HepG2 (cell line): ENCODE measurements around the gene CTNNA3. TPM values are rescaled to one million over a fixed set of nuclear protein-coding genes. Genes with fewer than 3 reads are reported as not detected.

Experiments
- ATAC-seq: fragments of 200-7000 bp; cut with Tn5 transposase; 3 replicates; pipeline ENCODE4 v1.9.1; 2020; ENCODE audit warnings: mild to moderate bottlenecking, moderate library complexity
- BruUV-seq: library from RNA; stranded (reverse); fragments of 400-500 nt; replicated peaks from 2 replicates; lab custom pipeline; 2021; lab: Mats Ljungman, UMichigan
- CTCF ChIA-PET: fragments of 300-600 bp; formaldehyde crosslinking; extraction: SDS; loops from one replicate; lab custom pipeline; 2021; ENCODE audit warnings: low total read pairs, inconsistent platforms, low intra/inter-chr PET ratio; lab: Yijun Ruan, JAX
- POLR2A ChIA-PET: fragments of 350-600 bp; sonication (Branson Sonifier 250); formaldehyde crosslinking; loops from one replicate; lab custom pipeline; 2020; ENCODE audit warnings: antibody characterized with exemption, inconsistent platforms; lab: Yijun Ruan, JAX
- DNase-seq: peaks from one replicate; pipeline ENCODE4 v3.0.0-alpha.2; 2015; ENCODE audit warnings: low spot score
- FAIRE-seq: peaks from 3 replicates; lab custom pipeline; 2011; peaks lifted over from hg19 to GRCh38; lab: Jason Lieb, UNC
- H2AFZ ChIP-seq: one replicate; pipeline ENCODE4 v1.6.1; 2011; ENCODE audit warnings: low read length, inconsistent platforms
- H3K27ac ChIP-seq: fragments of 300-600 bp; 3 replicates; pipeline ENCODE4 v1.8.0; 2011; ENCODE audit warnings: mixed run types, mild to moderate bottlenecking, mixed read lengths, low read length, inconsistent platforms; ENCODE audit not compliant: insufficient read depth; ENCODE audit errors: extremely low read length
- H3K27me3 ChIP-seq, 2 experiments: fragments of 200-600 bp in 1 of 2; 2 replicates in 1 of 2; 3 replicates in 1 of 2; pipeline versions ENCODE4 v1.6.0 to v1.8.0; 2011; ENCODE audit warnings: low read length in 2 of 2, mild to moderate bottlenecking in 2 of 2, moderate library complexity in 2 of 2, inconsistent platforms in 1 of 2; ENCODE audit not compliant: insufficient read depth in 2 of 2, control insufficient read depth in 1 of 2
- H3K36me3 ChIP-seq, 2 experiments: fragments of 200-600 bp in 1 of 2; replicated peaks in 1 of 2; 2 replicates in 1 of 2; 3 replicates in 1 of 2; pipeline versions ENCODE4 v1.5.1 to v1.8.0; 2011; ENCODE audit warnings: low read length in 2 of 2, inconsistent platforms in 1 of 2; ENCODE audit not compliant: insufficient read depth in 2 of 2, control insufficient read depth in 1 of 2
- H3K4me1 ChIP-seq: 2 replicates; pipeline ENCODE4 v1.5.1; 2012; ENCODE audit warnings: low read length, inconsistent platforms; ENCODE audit not compliant: insufficient read depth
- H3K4me2 ChIP-seq: 2 replicates; pipeline ENCODE4 v1.6.0; 2011; ENCODE audit warnings: low read depth, low read length, inconsistent platforms
- H3K4me3 ChIP-seq, 3 experiments: fragments of 200-600 bp in 1 of 3; sonication (generic), shearing (Covaris generic) in 1 of 3; replicated peaks in 1 of 3; 2 replicates each; pipeline ENCODE4 v1.5.1; 2011 to 2016; ENCODE audit warnings: low read length in 3 of 3, inconsistent platforms in 2 of 3, low read depth in 2 of 3, mild to moderate bottlenecking in 2 of 3, control low read depth in 1 of 3, mixed read lengths in 1 of 3; ENCODE audit not compliant: insufficient read depth in 1 of 3
- H3K79me2 ChIP-seq: one replicate; pipeline ENCODE4 v1.6.1; 2011; ENCODE audit warnings: low read length, inconsistent platforms; ENCODE audit not compliant: insufficient read depth
- H3K9ac ChIP-seq: 2 replicates; pipeline ENCODE4 v1.6.0; 2011; ENCODE audit warnings: mild to moderate bottlenecking, low read depth, low read length, inconsistent platforms; ENCODE audit not compliant: insufficient read depth
- H3K9me3 ChIP-seq: 2 replicates; pipeline ENCODE4 v1.5.1; 2012; ENCODE audit warnings: mild to moderate bottlenecking, low read length
- H4K20me1 ChIP-seq: 2 replicates; pipeline ENCODE4 v1.6.0; 2011; ENCODE audit warnings: inconsistent platforms, mild to moderate bottlenecking, low read length, moderate library complexity; ENCODE audit not compliant: insufficient read depth
- CHD2 ChIP-seq: IDR thresholded peaks from 2 replicates; pipeline ENCODE4 v1.6.1; 2011; ENCODE audit warnings: low read depth, low read length, improper control_type of control experiment
- KLF12 ChIP-seq: sonication (generic); formaldehyde crosslinking; IDR thresholded peaks from 2 replicates; pipeline ENCODE4 v1.4.0; 2020; ENCODE audit warnings: missing genetic modification reagents, borderline replicate concordance
- MAZ ChIP-seq, 2 experiments: sonication (generic) in 1 of 2; formaldehyde crosslinking in 1 of 2; IDR thresholded peaks; 2 replicates each; pipeline versions ENCODE4 v1.5.0 to v1.6.1; 2012 to 2020; ENCODE audit warnings: low read depth in 2 of 2, mild to moderate bottlenecking in 2 of 2, borderline replicate concordance in 1 of 2, improper control_type of control experiment in 1 of 2, low read length in 1 of 2, missing genetic modification reagents in 1 of 2, moderate library complexity in 1 of 2
- POLR2AphosphoS5 ChIP-seq: IDR thresholded peaks from 2 replicates; pipeline ENCODE4 v1.6.1; 2012; ENCODE audit warnings: low read depth, low read length
- SMC3 ChIP-seq: IDR thresholded peaks from 2 replicates; pipeline ENCODE4 v1.6.1; 2011; ENCODE audit warnings: low read length, improper control_type of control experiment
- ZNF607 ChIP-seq: sonication (generic); formaldehyde crosslinking; IDR thresholded peaks from 2 replicates; pipeline ENCODE4 v1.5.1; 2020; ENCODE audit warnings: missing genetic modification reagents, mild to moderate bottlenecking, borderline replicate concordance
- ZNF83 ChIP-seq: sonication (generic); formaldehyde crosslinking; IDR thresholded peaks from 2 replicates; pipeline ENCODE4 v1.4.0; 2020; ENCODE audit warnings: missing genetic modification reagents, mild to moderate bottlenecking, borderline replicate concordance
- ZNF883 ChIP-seq: sonication (generic); formaldehyde crosslinking; IDR thresholded peaks from 2 replicates; pipeline ENCODE4 v1.5.1; 2020; ENCODE audit warnings: mild to moderate bottlenecking, missing genetic modification reagents; ENCODE audit errors: not compliant biosample characterization
- WGBS: methylation state at CpG from one replicate; pipeline ENCODE4 v1.1.6; 2017; ENCODE audit warnings: low lambda C conversion rate; 5-methylcytosine and 5-hydroxymethylcytosine counted together
- in situ Hi-C: cut with HindIII; loops from 2 replicates; pipeline ENCODE4 v1.10.0; 2017; ENCODE audit warnings: low pct_unique_long_range_greater_than_20kb; ENCODE audit not compliant: extremely low pct_ligation_motif_present
- intact Hi-C: fragments of 100-400 bp; cut with micrococcal nuclease; formaldehyde crosslinking; loops from one replicate; pipeline ENCODE4 v1.10.0; 2022; ENCODE audit not compliant: unreplicated experiment
- polyA plus RNA-seq, 8 experiments: library from polyadenylated mRNA; depleted of rRNA in 3 of 8; stranded (reverse) in 7 of 8; unstranded in 1 of 8; fragments of >200 nt; fragmentation: Illumina TruSeq in 4 of 8; extraction: Trizol in 4 of 8; gene quantifications; 2 replicates each; pipeline versions ENCODE4 v1.2.1 to v1.2.3, GENCODE V29; 2011 to 2016; ENCODE audit warnings: low read depth in 4 of 8, missing spikeins in 1 of 8, mixed read lengths in 1 of 8; ENCODE audit not compliant: insufficient read depth in 1 of 8
- total RNA-seq, 5 experiments: library from RNA; depleted of rRNA; stranded (reverse); fragments of >200 nt; fragmentation: Illumina TruSeq; extraction: Trizol; gene quantifications; 2 replicates each; pipeline ENCODE4 v1.2.3, GENCODE V29; 2016; ENCODE audit warnings: low read depth in 1 of 5
- TF ChIP-seq, protein P1 (sequence below), 2 experiments: sonication (generic) in 1 of 2; formaldehyde crosslinking in 1 of 2; IDR thresholded peaks; 2 replicates each; pipeline versions ENCODE4 v1.6.1 to v1.9.0; 2014 to 2022; ENCODE audit warnings: antibody characterized with exemption in 1 of 2, borderline replicate concordance in 1 of 2, inconsistent platforms in 1 of 2, low read depth in 1 of 2, missing genetic modification reagents in 1 of 2
- TF ChIP-seq, protein P2 (sequence below): sonication (generic); formaldehyde crosslinking; IDR thresholded peaks from 2 replicates; pipeline ENCODE4 v1.9.0; 2022; ENCODE audit warnings: missing genetic modification reagents, mild to moderate bottlenecking, borderline replicate concordance
- TF ChIP-seq, protein P3 (sequence below): sonication (generic); formaldehyde crosslinking; IDR thresholded peaks from 2 replicates; pipeline ENCODE4 v1.4.0; 2020; ENCODE audit warnings: mild to moderate bottlenecking, missing genetic modification reagents, borderline replicate concordance

Gene CTNNA3
- total and polyA plus RNA-seq, 2 of the 13 experiments (the other 11 are each of a cell fraction or from before 2014, with no cell fraction given), result not detected

DNA sequence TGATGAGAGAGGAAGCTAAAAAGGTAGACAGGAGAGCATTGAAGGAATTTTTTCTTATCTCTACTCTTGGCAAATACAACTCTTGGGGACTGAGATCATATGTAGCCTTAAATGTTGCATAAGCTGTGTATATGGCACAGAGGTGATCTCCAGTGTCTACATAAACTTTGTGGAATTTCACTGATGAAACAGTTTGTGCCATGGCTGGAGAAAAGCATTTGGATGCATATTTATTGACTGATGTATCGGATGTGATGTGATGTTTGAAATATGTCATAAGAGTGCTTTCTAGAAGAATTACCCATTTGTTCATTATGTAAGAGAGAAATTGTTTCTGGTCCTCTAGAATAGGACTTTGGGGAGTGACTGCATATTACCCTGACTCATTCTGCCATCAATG is 1015.1 kb downstream of the CTNNA3 start (continued):
- TF ChIP-seq, protein P1, sequence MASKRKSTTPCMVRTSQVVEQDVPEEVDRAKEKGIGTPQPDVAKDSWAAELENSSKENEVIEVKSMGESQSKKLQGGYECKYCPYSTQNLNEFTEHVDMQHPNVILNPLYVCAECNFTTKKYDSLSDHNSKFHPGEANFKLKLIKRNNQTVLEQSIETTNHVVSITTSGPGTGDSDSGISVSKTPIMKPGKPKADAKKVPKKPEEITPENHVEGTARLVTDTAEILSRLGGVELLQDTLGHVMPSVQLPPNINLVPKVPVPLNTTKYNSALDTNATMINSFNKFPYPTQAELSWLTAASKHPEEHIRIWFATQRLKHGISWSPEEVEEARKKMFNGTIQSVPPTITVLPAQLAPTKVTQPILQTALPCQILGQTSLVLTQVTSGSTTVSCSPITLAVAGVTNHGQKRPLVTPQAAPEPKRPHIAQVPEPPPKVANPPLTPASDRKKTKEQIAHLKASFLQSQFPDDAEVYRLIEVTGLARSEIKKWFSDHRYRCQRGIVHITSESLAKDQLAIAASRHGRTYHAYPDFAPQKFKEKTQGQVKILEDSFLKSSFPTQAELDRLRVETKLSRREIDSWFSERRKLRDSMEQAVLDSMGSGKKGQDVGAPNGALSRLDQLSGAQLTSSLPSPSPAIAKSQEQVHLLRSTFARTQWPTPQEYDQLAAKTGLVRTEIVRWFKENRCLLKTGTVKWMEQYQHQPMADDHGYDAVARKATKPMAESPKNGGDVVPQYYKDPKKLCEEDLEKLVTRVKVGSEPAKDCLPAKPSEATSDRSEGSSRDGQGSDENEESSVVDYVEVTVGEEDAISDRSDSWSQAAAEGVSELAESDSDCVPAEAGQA (IDR thresholded peaks at IDR 0.05; ENCODE audit: low read depth), result no peak
- TF ChIP-seq, protein P1 (CRISPR knock-in tag; IDR thresholded peaks at IDR 0.05; ENCODE audit: borderline replicate concordance), result no peak
- TF ChIP-seq, all 625 proteins: peak for 0

DNA sequence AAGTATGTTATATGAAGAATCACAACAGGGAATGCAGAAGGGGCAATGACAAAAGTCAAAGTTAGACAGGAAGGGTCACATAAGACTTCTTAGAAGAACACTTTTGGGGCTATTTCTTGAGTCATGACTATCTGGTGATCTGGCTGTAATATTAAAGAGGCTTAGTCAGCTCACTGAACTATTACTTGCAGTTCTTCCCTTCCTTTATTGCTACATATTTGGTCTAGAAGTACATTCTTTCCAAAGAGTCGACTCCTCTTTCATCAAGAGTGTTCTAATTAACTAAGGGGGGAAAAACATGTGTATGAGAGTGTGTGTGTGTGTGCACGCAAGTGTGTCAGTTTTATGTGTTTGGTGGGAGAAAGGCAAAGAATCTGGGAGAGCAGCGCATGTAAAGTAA is 1017.5 kb downstream of the CTNNA3 start:
- no peak for FAIRE-seq
- POLR2A ChIA-PET, result no interaction called here
- in situ Hi-C loops, result no loop called here
- 12% methylated on average over 3 of the region's 3 CpGs for WGBS
- Histone ChIP-seq H3K9me3 (no peaks in the 10 kb centered on the region), H3K36me3 (no peaks in the 10 kb centered on the region)
- TF ChIP-seq, protein P2, sequence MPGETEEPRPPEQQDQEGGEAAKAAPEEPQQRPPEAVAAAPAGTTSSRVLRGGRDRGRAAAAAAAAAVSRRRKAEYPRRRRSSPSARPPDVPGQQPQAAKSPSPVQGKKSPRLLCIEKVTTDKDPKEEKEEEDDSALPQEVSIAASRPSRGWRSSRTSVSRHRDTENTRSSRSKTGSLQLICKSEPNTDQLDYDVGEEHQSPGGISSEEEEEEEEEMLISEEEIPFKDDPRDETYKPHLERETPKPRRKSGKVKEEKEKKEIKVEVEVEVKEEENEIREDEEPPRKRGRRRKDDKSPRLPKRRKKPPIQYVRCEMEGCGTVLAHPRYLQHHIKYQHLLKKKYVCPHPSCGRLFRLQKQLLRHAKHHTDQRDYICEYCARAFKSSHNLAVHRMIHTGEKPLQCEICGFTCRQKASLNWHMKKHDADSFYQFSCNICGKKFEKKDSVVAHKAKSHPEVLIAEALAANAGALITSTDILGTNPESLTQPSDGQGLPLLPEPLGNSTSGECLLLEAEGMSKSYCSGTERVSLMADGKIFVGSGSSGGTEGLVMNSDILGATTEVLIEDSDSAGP (CRISPR knock-in tag), result no peak
- TF ChIP-seq MAZ (IDR thresholded peaks at IDR 0.05; ENCODE audit: borderline replicate concordance, low read depth, low read length) (no peak), MAZ (CRISPR knock-in tag; IDR thresholded peaks at IDR 0.05; ENCODE audit: low read depth) (no peak), ZNF883 (no peak), SMC3 (no peak), ZNF607 (CRISPR knock-in tag) (no peak), ZNF83 (no peak), CHD2 (no peak), POLR2AphosphoS5 (no peak), KLF12 (CRISPR knock-in tag) (no peak)
- TF ChIP-seq, protein P3, sequence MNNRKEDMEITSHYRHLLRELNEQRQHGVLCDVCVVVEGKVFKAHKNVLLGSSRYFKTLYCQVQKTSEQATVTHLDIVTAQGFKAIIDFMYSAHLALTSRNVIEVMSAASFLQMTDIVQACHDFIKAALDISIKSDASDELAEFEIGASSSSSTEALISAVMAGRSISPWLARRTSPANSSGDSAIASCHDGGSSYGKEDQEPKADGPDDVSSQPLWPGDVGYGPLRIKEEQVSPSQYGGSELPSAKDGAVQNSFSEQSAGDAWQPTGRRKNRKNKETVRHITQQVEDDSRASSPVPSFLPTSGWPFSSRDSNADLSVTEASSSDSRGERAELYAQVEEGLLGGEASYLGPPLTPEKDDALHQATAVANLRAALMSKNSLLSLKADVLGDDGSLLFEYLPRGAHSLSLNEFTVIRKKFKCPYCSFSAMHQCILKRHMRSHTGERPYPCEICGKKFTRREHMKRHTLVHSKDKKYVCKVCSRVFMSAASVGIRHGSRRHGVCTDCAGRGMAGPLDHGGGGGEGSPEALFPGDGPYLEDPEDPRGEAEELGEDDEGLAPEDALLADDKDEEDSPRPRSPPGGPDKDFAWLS, result no peak
- TF ChIP-seq, all 625 proteins: peak for 0
- Histone ChIP-seq H3K27ac (no peak overlapping the region), H3K27me3 (no peaks in the 10 kb centered on the region), H3K4me1 (no peaks in the 10 kb centered on the region), H3K4me3 (no peak overlapping the region), H3K79me2 (no peaks in the 10 kb centered on the region), H3K9ac (no peak overlapping the region), H2AFZ (no peak overlapping the region), H4K20me1 (no peaks in the 10 kb centered on the region), H3K4me2 (no peak overlapping the region)
- intact Hi-C loops, result no loop called here
- DNase-seq (no peak), ATAC-seq (no peak)
- BruUV-seq, result no TSS peak
- CTCF ChIA-PET, result no interaction called here
